HFFc6 (cell line): ENCODE results near the gene ATP8A2. TPM values are rescaled to one million over a fixed set of nuclear protein-coding genes. Genes with fewer than 3 reads are reported as not detected.

Experiments
- DNase-seq: peaks from one replicate; pipeline ENCODE4 v3.0.0-alpha.2; 2018
- H3K27ac Mint-ChIP-seq: 2 replicates; pipeline ENCODE4 v1.8.0; 2020; ENCODE audit warnings: mild to moderate bottlenecking, mixed read lengths
- H3K27me3 Mint-ChIP-seq: 2 replicates; pipeline ENCODE4 v1.8.0; 2021; ENCODE audit warnings: mild to moderate bottlenecking, moderate library complexity, mixed read lengths; ENCODE audit not compliant: insufficient read depth
- H3K36me3 Mint-ChIP-seq: 2 replicates; pipeline ENCODE4 v1.8.0; 2021; ENCODE audit warnings: low read depth, mixed read lengths
- H3K4me1 Mint-ChIP-seq: 2 replicates; pipeline ENCODE4 v1.8.0; 2020; ENCODE audit warnings: low read depth, mixed read lengths
- H3K4me3 Mint-ChIP-seq: 2 replicates; pipeline ENCODE4 v1.8.0; 2020; ENCODE audit warnings: mild to moderate bottlenecking, moderate library complexity, mixed read lengths
- H3K9me3 Mint-ChIP-seq: 2 replicates; pipeline ENCODE4 v1.8.0; 2020; ENCODE audit warnings: mild to moderate bottlenecking, mixed read lengths
- total RNA-seq, 6 experiments: library from RNA; stranded (reverse); fragmentation: NEBNext Ultra II Directional; extraction: Animal tissue kit (Norgen Biotek cat#: 25700); gene quantifications; 2 replicates in 1 of 6; 3 replicates in 5 of 6; pipeline ENCODE4 v1.2.3, GENCODE V29; 2021
- TF ChIP-seq, protein P1 (sequence below): fragments of 200-600 bp; sonication (generic); IDR thresholded peaks from 2 replicates; pipeline ENCODE4 v1.5.0; 2021; ENCODE audit warnings: antibody characterized with exemption, mild to moderate bottlenecking

Gene ATP8A2
- total RNA-seq, 6 experiments from 2014 or later = 0.02 TPM; not detected in 5

- Mint-ChIP-seq H3K4me1 (no peaks in the 10 kb centered on the region), H3K9me3 (peaks cover 79% of the 10 kb centered on the region), H3K4me3 (no peak overlapping the region), H3K36me3 (peaks cover 6% of the 10 kb centered on the region; the same call in 1 of the 2 replicates), H3K27ac (no peak overlapping the region), H3K27me3 (no peaks in the 10 kb centered on the region; the same call in 1 of the 2 replicates)
- TF ChIP-seq, protein P1, sequence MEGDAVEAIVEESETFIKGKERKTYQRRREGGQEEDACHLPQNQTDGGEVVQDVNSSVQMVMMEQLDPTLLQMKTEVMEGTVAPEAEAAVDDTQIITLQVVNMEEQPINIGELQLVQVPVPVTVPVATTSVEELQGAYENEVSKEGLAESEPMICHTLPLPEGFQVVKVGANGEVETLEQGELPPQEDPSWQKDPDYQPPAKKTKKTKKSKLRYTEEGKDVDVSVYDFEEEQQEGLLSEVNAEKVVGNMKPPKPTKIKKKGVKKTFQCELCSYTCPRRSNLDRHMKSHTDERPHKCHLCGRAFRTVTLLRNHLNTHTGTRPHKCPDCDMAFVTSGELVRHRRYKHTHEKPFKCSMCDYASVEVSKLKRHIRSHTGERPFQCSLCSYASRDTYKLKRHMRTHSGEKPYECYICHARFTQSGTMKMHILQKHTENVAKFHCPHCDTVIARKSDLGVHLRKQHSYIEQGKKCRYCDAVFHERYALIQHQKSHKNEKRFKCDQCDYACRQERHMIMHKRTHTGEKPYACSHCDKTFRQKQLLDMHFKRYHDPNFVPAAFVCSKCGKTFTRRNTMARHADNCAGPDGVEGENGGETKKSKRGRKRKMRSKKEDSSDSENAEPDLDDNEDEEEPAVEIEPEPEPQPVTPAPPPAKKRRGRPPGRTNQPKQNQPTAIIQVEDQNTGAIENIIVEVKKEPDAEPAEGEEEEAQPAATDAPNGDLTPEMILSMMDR = no peak
- no peak for DNase-seq
These were observed 315.9 kb downstream of the ATP8A2 start for GRCh38 chr13:25687471-25688225.

DNA sequence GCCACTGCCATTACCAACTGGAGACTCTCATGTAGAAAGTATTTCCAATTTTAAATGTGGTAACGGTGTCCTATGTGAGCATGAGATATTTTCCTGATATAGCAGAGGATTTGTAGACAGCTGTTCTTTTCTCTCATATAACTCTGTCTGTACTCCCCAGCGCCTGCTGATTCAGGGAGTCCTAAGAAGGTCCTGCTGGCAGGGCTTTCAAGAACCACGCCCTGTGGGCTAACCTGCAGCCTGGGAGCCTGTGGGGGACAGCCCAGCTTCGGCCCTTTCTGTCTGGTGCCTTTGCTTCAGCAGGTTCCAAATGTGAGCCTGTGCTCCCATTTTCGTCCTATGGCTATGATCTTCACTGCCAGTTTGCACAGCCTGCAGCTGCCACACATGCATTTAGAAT is 316.8 kb downstream of the ATP8A2 start:
- TF ChIP-seq, protein P1 = no peak
- peaks cover 9% of the 10 kb centered on the region; the same call in 1 of the 2 replicates for H3K36me3 Mint-ChIP-seq
- H3K4me1 Mint-ChIP-seq = no peaks in the 10 kb centered on the region
- no peak for DNase-seq
- H3K27ac Mint-ChIP-seq = no peak overlapping the region
- H3K4me3 Mint-ChIP-seq = no peak overlapping the region
- H3K27me3 Mint-ChIP-seq = peaks cover 2% of the 10 kb centered on the region; the same call in 1 of the 2 replicates
- peaks cover 76% of the 10 kb centered on the region for H3K9me3 Mint-ChIP-seq

DNA sequence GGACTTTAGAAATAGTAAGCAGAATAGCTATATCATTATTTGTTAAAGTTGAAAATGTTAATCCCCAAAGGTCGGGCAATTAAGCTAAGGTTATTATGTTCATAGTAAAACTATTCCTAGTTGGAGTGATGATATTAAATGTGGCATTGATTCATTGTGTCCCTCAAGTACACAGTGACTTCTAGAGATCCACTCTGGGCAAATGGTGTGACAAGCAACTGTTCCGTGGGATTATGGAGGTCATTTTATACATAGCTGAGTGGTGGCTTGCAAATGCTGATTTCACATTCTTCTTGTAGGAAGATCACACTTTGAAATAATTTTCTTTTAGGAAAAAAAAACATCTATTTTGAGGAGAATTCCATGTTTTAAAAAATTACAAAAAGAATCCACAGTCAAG is 317.8 kb downstream of the ATP8A2 start:
- Mint-ChIP-seq H3K4me3 (no peak overlapping the region), H3K9me3 (peaks cover 66% of the 10 kb centered on the region), H3K27me3 (peaks cover 2% of the 10 kb centered on the region; the same call in 1 of the 2 replicates), H3K27ac (no peak overlapping the region), H3K4me1 (no peaks in the 10 kb centered on the region), H3K36me3 (peaks cover 9% of the 10 kb centered on the region; the same call in 1 of the 2 replicates)
- TF ChIP-seq, protein P1 = no peak
- no peak for DNase-seq

GRCh38 chr13:25690582-25690981 is 318.8 kb downstream of the ATP8A2 start:
- no peaks in the 10 kb centered on the region for H3K4me1 Mint-ChIP-seq
- TF ChIP-seq, protein P1 = no peak
- peaks cover 2% of the 10 kb centered on the region; the same call in 1 of the 2 replicates for H3K27me3 Mint-ChIP-seq
- H3K36me3 Mint-ChIP-seq = peaks cover 9% of the 10 kb centered on the region; the same call in 1 of the 2 replicates
- H3K9me3 Mint-ChIP-seq = peaks cover 65% of the 10 kb centered on the region
- DNase-seq = no peak
- no peak overlapping the region for H3K4me3 Mint-ChIP-seq
- H3K27ac Mint-ChIP-seq = no peak overlapping the region

GRCh38 chr13:25691654-25692053 is 319.9 kb downstream of the ATP8A2 start:
- Mint-ChIP-seq H3K27me3 (peaks cover 2% of the 10 kb centered on the region; the same call in 1 of the 2 replicates), H3K27ac (no peak overlapping the region), H3K36me3 (peaks cover 9% of the 10 kb centered on the region; the same call in 1 of the 2 replicates), H3K4me1 (no peaks in the 10 kb centered on the region), H3K9me3 (peaks cover 63% of the 10 kb centered on the region), H3K4me3 (no peak overlapping the region)
- TF ChIP-seq, protein P1 = no peak
- DNase-seq = no peak
